Measurements from ENCODE around the gene LPCAT1.

The LPCAT1 gene

DNA sequence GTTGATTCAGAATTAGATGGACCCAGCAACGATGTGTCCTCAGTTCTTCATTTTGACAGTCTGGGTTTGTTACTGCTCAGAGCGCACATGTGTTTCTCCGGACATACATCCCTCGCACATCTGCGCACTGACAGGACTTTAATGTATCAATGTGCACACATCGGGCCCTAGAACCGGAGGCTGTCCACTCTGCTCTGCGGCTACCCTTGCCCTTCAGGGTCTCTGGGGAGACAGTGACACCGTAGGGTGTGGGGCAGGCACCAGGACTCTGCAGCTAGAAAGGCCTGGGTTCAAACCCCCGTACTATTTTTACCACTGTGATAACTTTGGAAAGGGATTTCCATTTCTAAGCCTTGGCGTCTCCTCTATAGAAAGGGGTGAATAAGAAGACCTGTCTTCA, 23.5 kb upstream of the LPCAT1 start:
- H3K27ac ChIP-seq, result no peak overlapping the region
- peak; percentile 46 for DNase-seq (ENCODE audit: low spot score)
- TF ChIP-seq, protein P1, sequence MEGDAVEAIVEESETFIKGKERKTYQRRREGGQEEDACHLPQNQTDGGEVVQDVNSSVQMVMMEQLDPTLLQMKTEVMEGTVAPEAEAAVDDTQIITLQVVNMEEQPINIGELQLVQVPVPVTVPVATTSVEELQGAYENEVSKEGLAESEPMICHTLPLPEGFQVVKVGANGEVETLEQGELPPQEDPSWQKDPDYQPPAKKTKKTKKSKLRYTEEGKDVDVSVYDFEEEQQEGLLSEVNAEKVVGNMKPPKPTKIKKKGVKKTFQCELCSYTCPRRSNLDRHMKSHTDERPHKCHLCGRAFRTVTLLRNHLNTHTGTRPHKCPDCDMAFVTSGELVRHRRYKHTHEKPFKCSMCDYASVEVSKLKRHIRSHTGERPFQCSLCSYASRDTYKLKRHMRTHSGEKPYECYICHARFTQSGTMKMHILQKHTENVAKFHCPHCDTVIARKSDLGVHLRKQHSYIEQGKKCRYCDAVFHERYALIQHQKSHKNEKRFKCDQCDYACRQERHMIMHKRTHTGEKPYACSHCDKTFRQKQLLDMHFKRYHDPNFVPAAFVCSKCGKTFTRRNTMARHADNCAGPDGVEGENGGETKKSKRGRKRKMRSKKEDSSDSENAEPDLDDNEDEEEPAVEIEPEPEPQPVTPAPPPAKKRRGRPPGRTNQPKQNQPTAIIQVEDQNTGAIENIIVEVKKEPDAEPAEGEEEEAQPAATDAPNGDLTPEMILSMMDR (IDR thresholded peaks at IDR 0.05), result no peak
- H3K4me3 ChIP-seq, result no peak overlapping the region

DNA sequence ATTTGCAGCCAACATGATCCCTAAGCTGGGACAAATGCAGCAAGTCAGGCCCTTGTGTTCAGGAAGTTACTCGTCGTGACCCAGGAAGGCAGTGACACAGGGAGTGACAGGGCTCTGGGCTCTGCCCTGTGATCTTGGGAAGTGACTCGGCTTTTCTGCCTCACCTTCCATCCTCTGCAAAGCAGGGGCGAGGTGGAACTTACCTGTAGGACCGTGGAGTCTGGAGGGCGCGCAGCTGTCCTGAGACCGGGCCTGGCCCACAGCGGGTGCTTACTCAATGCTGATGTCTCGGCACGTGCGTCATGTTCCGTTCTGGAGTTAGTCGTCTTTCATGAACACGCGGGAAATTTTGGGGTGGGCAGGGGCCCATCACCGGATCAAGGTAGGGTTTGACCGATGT, 22.8 kb upstream of the LPCAT1 start:
- DNase-seq (ENCODE audit: low spot score), result peak; percentile 64
- Histone ChIP-seq H3K27ac (no peak overlapping the region), H3K4me3 (no peak overlapping the region)
- TF ChIP-seq, protein P1 (IDR thresholded peaks at IDR 0.05), result no peak

DNA sequence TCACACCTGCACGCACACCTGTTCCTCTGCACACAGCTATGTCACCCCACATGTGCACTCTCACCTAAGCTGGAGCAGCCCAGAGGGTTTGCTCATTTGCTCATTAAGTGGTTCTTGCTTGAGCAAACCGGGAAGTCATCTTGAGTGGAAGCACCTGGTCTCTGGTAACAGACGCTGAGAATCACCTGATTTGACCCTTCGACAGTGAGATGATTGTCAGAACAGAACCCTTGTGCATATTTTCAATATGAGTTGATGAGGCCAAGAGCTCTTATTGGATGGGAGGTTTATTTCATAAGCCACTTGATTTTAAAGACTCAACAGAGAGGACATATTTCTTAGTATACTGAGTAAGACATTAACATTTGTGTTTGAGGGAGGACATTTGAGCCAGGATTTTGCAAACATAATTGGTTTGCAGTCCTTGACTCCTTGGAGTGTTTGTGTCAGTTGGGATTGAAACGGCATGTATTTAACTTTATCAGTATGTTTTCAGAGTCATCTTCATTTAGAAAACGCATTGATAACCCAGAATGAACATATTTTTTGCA, 22.1 kb upstream of the LPCAT1 start:
- TF ChIP-seq, protein P1 (IDR thresholded peaks at IDR 0.05), result no peak
- H3K27ac ChIP-seq, result no peak overlapping the region
- peak; percentile 41 for DNase-seq (ENCODE audit: low spot score)
- H3K4me3 ChIP-seq, result no peak overlapping the region

DNA sequence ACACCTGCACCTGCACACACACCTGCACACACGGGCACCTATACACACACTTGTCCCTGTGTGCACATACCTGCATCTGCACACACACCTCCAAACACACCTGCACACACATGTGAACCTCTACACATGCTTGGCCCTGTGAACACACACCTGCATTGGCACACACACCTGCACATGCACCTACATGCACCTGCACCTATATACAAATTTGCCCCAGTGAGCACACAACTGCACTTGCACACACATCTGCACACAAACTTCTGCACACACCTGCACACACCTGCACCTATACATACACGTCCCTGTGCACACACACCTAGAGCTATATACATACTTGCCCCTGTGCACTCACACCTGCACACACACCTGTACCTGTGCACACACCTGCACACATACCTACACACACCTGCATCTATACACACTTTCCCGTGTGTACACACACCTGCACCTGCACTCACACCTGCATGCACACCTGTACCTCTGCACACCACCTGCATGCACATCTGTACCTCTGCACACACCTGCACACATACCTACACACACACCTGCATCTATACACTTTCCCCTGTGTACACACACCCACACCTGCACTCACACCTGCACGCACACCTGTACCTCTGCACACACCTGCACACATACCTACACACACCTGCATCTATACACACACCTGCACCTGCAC, 21.5 kb upstream of the LPCAT1 start:
- TF ChIP-seq, protein P1 (IDR thresholded peaks at IDR 0.05), result no peak
- Histone ChIP-seq H3K27ac (no peak overlapping the region), H3K4me3 (no peak overlapping the region)
- DNase-seq (ENCODE audit: low spot score), result no peak

DNA sequence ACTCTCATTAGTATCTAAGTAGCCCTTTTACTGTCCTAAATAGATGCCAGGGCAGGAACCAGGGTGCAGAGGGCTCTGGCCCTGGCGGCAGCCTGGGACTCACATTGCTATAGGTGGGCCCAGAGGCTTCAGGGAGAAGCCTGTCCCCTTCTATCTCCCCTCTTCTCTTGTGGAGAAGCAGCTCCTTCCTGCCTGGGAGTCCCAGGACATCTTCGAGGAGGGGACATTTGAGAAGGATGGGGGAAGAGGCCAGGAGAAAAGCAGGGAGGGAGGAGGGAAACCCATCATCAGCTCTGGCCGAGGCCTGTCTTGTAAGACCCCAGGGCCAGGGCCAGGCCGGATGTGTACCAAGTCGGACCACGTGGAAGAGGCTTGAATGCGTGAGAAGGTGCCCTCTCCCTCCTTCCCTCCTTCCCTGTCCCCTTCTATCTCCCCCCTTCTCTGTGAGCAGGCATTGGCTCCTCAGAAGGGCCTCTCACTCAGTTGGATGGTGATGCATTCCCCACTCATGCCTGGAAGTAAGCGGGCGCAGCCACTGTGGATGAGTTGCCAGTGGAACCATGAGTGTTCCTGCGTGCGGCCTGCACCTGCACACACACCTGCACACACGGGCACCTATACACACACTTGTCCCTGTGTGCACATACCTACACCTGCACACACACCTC, 20.7 kb upstream of the LPCAT1 start:
- peak overlapping the region in 1 of 2 donors; percentile 43 for H3K27ac ChIP-seq
- peak; percentile 55 for DNase-seq (ENCODE audit: low spot score)
- no peak overlapping the region for H3K4me3 ChIP-seq
- TF ChIP-seq, protein P1 (IDR thresholded peaks at IDR 0.05), result no peak

DNA sequence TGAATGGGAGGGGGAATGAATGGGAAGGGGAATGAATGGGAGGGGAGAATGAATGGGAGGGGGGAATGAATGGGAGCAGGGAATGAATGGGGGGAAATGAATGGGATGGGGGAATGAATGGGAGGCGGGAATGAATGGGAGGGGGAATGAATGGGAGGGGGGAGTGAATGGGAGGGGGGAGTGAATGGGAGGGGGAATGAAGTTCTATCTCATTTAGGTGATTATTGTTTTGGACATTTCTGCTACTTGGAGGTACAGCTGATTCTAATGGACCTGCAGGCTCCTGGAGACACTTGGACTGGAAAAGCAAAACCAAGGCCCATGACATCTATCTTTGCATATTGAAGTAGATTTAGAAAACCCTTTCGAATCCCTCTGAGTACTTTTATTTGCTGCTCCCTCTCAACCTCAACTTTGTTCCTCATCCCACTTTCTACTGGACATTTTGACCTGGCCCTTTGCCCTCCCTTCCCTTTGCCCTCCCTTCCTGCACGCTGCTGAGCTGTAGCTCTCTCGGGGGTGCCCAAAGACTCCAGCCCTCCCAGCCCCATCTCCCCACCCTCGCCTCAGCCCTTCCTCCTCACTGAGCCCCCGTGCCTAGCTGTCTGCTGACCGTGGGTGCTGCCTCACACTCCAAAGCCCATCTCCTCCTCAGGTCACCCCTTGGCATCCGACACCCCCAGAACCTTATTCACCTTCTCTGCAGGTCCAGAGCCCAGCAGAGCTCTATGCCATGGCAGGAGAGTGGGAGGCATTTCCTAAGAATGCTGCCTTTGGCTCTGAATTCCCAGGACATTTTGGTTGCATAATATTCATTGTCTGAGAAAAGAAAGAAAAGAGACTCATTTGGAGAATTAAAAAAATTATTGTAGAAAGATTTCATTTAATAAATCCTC, 19.9 kb upstream of the LPCAT1 start:
- DNase-seq (ENCODE audit: low spot score), result peak; percentile 59
- TF ChIP-seq, protein P1 (IDR thresholded peaks at IDR 0.05), result no peak
- H3K4me3 ChIP-seq, result no peak overlapping the region
- peak overlapping the region in 1 of 2 donors; percentile 62 for H3K27ac ChIP-seq

All from coronary artery (tissue), 2 donors.